Hepatocyte (in vitro differentiated cells): ENCODE results near the gene CD44. TPM values are rescaled to one million over a fixed set of nuclear protein-coding genes. Genes with fewer than 3 reads are reported as not detected.

Experiments used
- DNase-seq: peaks from one replicate; pipeline ENCODE4 v3.0.0-alpha.2; 2016; ENCODE audit warnings: low spot score
- H2AFZ ChIP-seq: fragments of 200-600 bp; sonication (generic); 2 replicates; pipeline ENCODE4 v1.6.0; 2016; ENCODE audit warnings: antibody characterized with exemption, mild to moderate bottlenecking
- H3K27ac ChIP-seq: fragments of 200-600 bp; sonication (generic); 2 replicates; pipeline ENCODE4 v1.5.1; 2016; ENCODE audit warnings: mild to moderate bottlenecking
- H3K27me3 ChIP-seq: fragments of 200-600 bp; sonication (generic); 2 replicates; pipeline ENCODE4 v1.6.1; 2016
- H3K36me3 ChIP-seq: fragments of 200-600 bp; sonication (generic); replicated peaks from 2 replicates; pipeline ENCODE4 v1.5.1; 2016; ENCODE audit warnings: low read depth; ENCODE audit not compliant: insufficient read depth
- H3K4me1 ChIP-seq: fragments of 200-600 bp; sonication (generic); 2 replicates; pipeline ENCODE4 v1.5.1; 2016; ENCODE audit warnings: mild to moderate bottlenecking, moderate library complexity; ENCODE audit not compliant: insufficient read depth
- H3K4me2 ChIP-seq: fragments of 200-600 bp; sonication (generic); 2 replicates; pipeline ENCODE4 v1.6.0; 2016
- H3K4me3 ChIP-seq: fragments of 200-600 bp; sonication (generic); 2 replicates; pipeline ENCODE4 v1.5.1; 2016; ENCODE audit warnings: mild to moderate bottlenecking
- H3K79me2 ChIP-seq: fragments of 200-600 bp; sonication (generic); 2 replicates; pipeline ENCODE4 v1.6.0; 2017; ENCODE audit warnings: mild to moderate bottlenecking
- H3K9me2 ChIP-seq: fragments of 200-600 bp; sonication (generic); replicated peaks from 2 replicates; pipeline ENCODE4 v1.6.0; 2017; ENCODE audit warnings: mild to moderate bottlenecking; ENCODE audit not compliant: insufficient read depth
- H3K9me3 ChIP-seq: fragments of 200-600 bp; sonication (generic); 2 replicates; pipeline ENCODE4 v1.5.1; 2016; ENCODE audit warnings: low read depth, mild to moderate bottlenecking
- H4K20me1 ChIP-seq: fragments of 200-600 bp; sonication (generic); 2 replicates; pipeline ENCODE4 v1.6.0; 2016; ENCODE audit warnings: mild to moderate bottlenecking; ENCODE audit not compliant: insufficient read depth, poor library complexity, severe bottlenecking
- EZH2 ChIP-seq: fragments of 200-600 bp; sonication (generic); IDR thresholded peaks from 2 replicates; pipeline ENCODE4 v1.6.1; 2016; ENCODE audit warnings: antibody characterized with exemption, mild to moderate bottlenecking, borderline replicate concordance
- EZH2phosphoT487 ChIP-seq: fragments of 200-600 bp; sonication (generic); IDR thresholded peaks from one replicate; pipeline ENCODE4 v1.6.1; 2018; ENCODE audit warnings: antibody characterized with exemption, mild to moderate bottlenecking, low read depth, moderate library complexity; ENCODE audit not compliant: unreplicated experiment, severe bottlenecking
- WGBS: methylation state at CpG from one replicate; pipeline ENCODE4 v1.1.6; 2016; ENCODE audit warnings: low lambda C conversion rate; ENCODE audit errors: missing lambda C conversion rate; 5-methylcytosine and 5-hydroxymethylcytosine counted together
- polyA plus RNA-seq: library from polyadenylated mRNA; unstranded; fragments of >200 nt; fragmentation: Nextera tagmentation; extraction: Ambion mirVana; gene quantifications from 2 replicates; pipeline ENCODE4 v1.2.1, GENCODE V29; 2016
- total RNA-seq: library from RNA; depleted of rRNA; stranded (reverse); fragments of >200 nt; gene quantifications from 2 replicates; pipeline ENCODE4 v1.2.3, GENCODE V29; 2014
- TF ChIP-seq, protein P1 (sequence below): fragments of 200-600 bp; sonication (generic); IDR thresholded peaks from 2 replicates; pipeline ENCODE4 v1.5.1; 2016; ENCODE audit warnings: antibody characterized with exemption, mild to moderate bottlenecking; ENCODE audit not compliant: poor library complexity

CD44 gene
- total and polyA plus RNA-seq, 2 experiments from 2014 or later = 17.5 to 29.5 TPM

DNA sequence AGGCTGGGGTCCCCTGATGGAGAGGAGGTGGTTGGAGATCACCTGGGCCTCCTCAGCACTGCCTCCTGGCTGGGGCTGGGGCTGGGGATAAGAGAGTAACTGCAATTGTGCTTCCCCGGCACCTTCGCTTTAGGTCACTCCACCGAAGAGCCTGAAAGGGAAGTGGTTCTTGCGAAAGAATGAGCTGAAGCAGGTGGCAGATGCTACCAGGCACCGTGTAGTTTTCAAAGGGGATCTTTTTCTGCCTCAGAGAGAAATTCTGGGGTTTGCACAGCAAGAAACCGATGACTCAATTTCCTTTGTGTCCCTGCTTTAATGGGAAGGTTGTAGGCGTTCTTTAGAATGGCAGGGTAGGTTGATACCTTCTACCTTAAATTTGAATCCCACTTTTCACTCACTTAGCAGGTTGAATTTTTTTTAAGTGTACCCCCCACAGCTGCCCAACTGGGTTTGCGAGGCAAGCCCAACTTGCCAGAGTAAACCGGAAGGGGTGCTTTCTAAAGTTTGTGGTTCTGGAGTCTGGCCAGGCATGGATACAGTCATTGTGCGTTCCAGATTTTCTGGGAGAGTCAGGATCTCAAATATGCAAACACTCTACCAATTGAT lies 5.3 kb downstream of the CD44 start:
- Histone ChIP-seq H3K4me2 (no peak overlapping the region), H3K4me3 (no peak overlapping the region), H4K20me1 (no peaks in the 10 kb centered on the region), H2AFZ (no peak overlapping the region), H3K27ac (no peak overlapping the region), H3K36me3 (no peaks in the 10 kb centered on the region), H3K9me2 (no peaks in the 10 kb centered on the region), H3K4me1 (no peaks in the 10 kb centered on the region), H3K9me3 (no peaks in the 10 kb centered on the region), H3K79me2 (no peaks in the 10 kb centered on the region), H3K27me3 (peaks cover 12% of the 10 kb centered on the region)
- DNase-seq = no peak
- TF ChIP-seq EZH2phosphoT487 (no peak), EZH2 (no peak)
- TF ChIP-seq, protein P1, sequence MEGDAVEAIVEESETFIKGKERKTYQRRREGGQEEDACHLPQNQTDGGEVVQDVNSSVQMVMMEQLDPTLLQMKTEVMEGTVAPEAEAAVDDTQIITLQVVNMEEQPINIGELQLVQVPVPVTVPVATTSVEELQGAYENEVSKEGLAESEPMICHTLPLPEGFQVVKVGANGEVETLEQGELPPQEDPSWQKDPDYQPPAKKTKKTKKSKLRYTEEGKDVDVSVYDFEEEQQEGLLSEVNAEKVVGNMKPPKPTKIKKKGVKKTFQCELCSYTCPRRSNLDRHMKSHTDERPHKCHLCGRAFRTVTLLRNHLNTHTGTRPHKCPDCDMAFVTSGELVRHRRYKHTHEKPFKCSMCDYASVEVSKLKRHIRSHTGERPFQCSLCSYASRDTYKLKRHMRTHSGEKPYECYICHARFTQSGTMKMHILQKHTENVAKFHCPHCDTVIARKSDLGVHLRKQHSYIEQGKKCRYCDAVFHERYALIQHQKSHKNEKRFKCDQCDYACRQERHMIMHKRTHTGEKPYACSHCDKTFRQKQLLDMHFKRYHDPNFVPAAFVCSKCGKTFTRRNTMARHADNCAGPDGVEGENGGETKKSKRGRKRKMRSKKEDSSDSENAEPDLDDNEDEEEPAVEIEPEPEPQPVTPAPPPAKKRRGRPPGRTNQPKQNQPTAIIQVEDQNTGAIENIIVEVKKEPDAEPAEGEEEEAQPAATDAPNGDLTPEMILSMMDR = no peak
- 76% methylated on average over 10 of the region's 10 CpGs for WGBS

DNA sequence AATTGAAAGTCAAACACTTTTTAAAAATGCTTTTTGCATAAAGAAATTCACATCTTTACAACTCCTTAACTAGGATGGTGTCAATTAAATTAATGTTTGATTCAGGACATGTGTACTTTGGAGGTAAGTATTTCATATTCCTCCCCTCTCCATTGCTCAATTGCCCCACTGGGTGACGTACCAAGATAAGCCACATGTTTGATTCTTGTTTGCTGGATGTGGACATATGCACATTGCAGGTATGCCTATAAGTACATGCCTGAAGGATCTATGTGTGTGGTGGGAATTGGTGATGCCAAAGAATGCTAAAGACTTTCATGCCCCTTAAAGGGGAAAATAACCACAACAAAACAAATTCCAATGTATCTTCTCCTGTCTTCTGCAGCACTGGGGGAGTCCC lies 5.8 kb downstream of the CD44 start:
- no peaks in the 10 kb centered on the region for H4K20me1 ChIP-seq
- H3K79me2 ChIP-seq = no peaks in the 10 kb centered on the region
- no peak overlapping the region for H3K4me2 ChIP-seq

DNA sequence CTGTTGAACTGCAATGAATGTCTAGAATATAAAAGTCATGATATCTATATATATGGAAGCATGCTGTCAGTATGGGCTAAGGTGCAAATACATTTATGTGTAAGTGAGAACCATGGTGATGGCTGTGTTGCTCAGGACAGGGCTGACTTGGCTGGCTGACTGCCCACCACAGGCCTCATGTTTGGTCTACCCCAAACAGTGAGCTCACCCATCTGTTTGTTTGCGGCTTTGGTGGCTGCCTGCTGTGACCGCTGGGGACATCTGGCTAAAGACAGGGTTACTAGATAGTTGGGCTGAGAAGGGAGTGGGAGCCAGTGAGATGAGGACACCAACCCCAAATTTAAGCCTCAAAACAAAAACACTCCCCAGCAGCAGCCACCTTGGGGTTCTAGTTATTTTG lies 6.3 kb downstream of the CD44 start:
- TF ChIP-seq EZH2phosphoT487 (no peak), EZH2 (no peak)
- TF ChIP-seq, protein P1 = no peak
- H3K79me2 ChIP-seq = no peaks in the 10 kb centered on the region
- H2AFZ ChIP-seq = no peak overlapping the region

More for the DNA sequence above, 5.8 kb downstream of the CD44 start:
- 88% methylated on average over 1 of the region's 1 CpG for WGBS
- TF ChIP-seq EZH2phosphoT487 = no peak
- no peak for TF ChIP-seq EZH2
- TF ChIP-seq, protein P1 = no peak
- H3K9me3 ChIP-seq = no peaks in the 10 kb centered on the region
- no peaks in the 10 kb centered on the region for H3K36me3 ChIP-seq
- no peak for DNase-seq
- no peak overlapping the region for H2AFZ ChIP-seq
- no peaks in the 10 kb centered on the region for H3K9me2 ChIP-seq
- H3K27me3 ChIP-seq = peaks cover 6% of the 10 kb centered on the region
- no peak overlapping the region for H3K27ac ChIP-seq
- H3K4me1 ChIP-seq = no peaks in the 10 kb centered on the region
- H3K4me3 ChIP-seq = no peak overlapping the region

More for the DNA sequence above, 6.3 kb downstream of the CD44 start:
- Histone ChIP-seq H3K36me3 (no peaks in the 10 kb centered on the region), H3K27ac (no peak overlapping the region), H3K9me3 (no peaks in the 10 kb centered on the region), H4K20me1 (no peaks in the 10 kb centered on the region), H3K4me3 (no peak overlapping the region), H3K4me1 (no peaks in the 10 kb centered on the region), H3K9me2 (no peaks in the 10 kb centered on the region), H3K4me2 (no peak overlapping the region), H3K27me3 (peaks cover 2% of the 10 kb centered on the region)
- DNase-seq = no peak
- 78% methylated on average over 2 of the region's 2 CpGs for WGBS
